Epithelial cell of alveolus of lung (primary cell): ENCODE data around the gene GIMAP5. TPM values are rescaled to one million over a fixed set of nuclear protein-coding genes. Genes with fewer than 3 reads are reported as not detected.

ENCODE experiments used
- total RNA-seq: library from RNA; depleted of rRNA; stranded (reverse); fragments of >200 nt; gene quantifications from 2 replicates; pipeline ENCODE4 v1.2.1, GENCODE V29; 2015

Gene GIMAP5
- 0.13 TPM in 1 of 2 replicates, not detected in the other for total RNA-seq

GRCh38 chr7:150737265-150738055, at the start of gene GIMAP5:
GIMAP5 (plus strand) TSS chr7:150737418; CDS start chr7:150740885, 3,467 bp downstream.

GRCh38 chr7:150716368-150716767, 20.9 kb upstream of the GIMAP5 start, which contains the start of gene GIMAP1:
GIMAP1 (plus strand) TSS chr7:150716613; CDS start chr7:150719048, 2,435 bp downstream.

Other genes starting within 250 kb of the GIMAP5 start
- gene GIMAP7, start 222.5 kb upstream of the GIMAP5 start, total RNA-seq = 0.13 TPM in 1 of 2 replicates, not detected in the other
- gene GIMAP4, start 170.0 kb upstream of the GIMAP5 start, total RNA-seq = 1.4 TPM in 1 of 2 replicates, not detected in the other
- gene GIMAP6, start 105.0 kb upstream of the GIMAP5 start, total RNA-seq = 0.39 and 1.0 TPM in 2 replicates
- 1.0 and 2.1 TPM in 2 replicates for gene GIMAP2, start 51.7 kb upstream of the GIMAP5 start, total RNA-seq
- gene GIMAP1, start 20.8 kb upstream of the GIMAP5 start, total RNA-seq = under 0.01 TPM in 1 of 2 replicates, not detected in the other
- 14.3 TPM in 1 of 2 replicates, not detected in the other for gene TMEM176B, start 62.9 kb downstream of the GIMAP5 start, total RNA-seq
- 19.9 TPM in 1 of 2 replicates, not detected in the other for gene TMEM176A, start 63.4 kb downstream of the GIMAP5 start, total RNA-seq
- not detected in 2 replicates for gene AOC1, start 115.1 kb downstream of the GIMAP5 start, total RNA-seq
- gene KCNH2, start 240.9 kb downstream of the GIMAP5 start, total RNA-seq = under 0.01 and 0.16 TPM in 2 replicates